ENCODE results near the gene VPS13D. TPM values are rescaled to one million over a fixed set of nuclear protein-coding genes. Genes with fewer than 3 reads are reported as not detected.
A peak's percentile ranks its signal among the peaks of the same experiment; 100 is the strongest.
"Not testable (repeated sequence)": the region's sequence is repeated elsewhere in the genome, so short reads cannot be mapped to it uniquely, and the experiment has no call there.

Gene VPS13D
- total RNA-seq, 1 donor from 2014 or later = 81.7 TPM

GRCh38 chr1:12384836-12385456, 155.1 kb downstream of the VPS13D start:
- TF ChIP-seq CTCF (IDR thresholded peaks at IDR 0.05) = no peak

GRCh38 chr1:12386130-12386529, 156.3 kb downstream of the VPS13D start:
- Histone ChIP-seq H3K4me3 (no peak overlapping the region), H3K27ac (no peak overlapping the region), H3K36me3 (peaks cover 89% of the 10 kb centered on the region), H3K9me3 (peaks cover 11% of the 10 kb centered on the region), H3K27me3 (ENCODE audit: low read depth) (no peaks in the 10 kb centered on the region), H3K4me1 (peaks cover 6% of the 10 kb centered on the region)
- DNase-seq (no peak), ATAC-seq (peak in 1 of 2 donors; percentile 50)
- intact Hi-C loops (cut with DNase I) = no loop called here
- no peak for TF ChIP-seq CTCF (IDR thresholded peaks at IDR 0.05)

More at GRCh38 chr1:12384836-12385456, 155.1 kb downstream of the VPS13D start:
- no peaks in the 10 kb centered on the region for H3K27me3 ChIP-seq (ENCODE audit: low read depth)
- H3K9me3 ChIP-seq = peaks cover 11% of the 10 kb centered on the region
- no peak overlapping the region for H3K4me3 ChIP-seq
- no peak overlapping the region for H3K27ac ChIP-seq
- ATAC-seq (no peak), DNase-seq (no peak)
- intact Hi-C loops (cut with DNase I) = no loop called here
- peaks cover 17% of the 10 kb centered on the region for H3K4me1 ChIP-seq
- peaks cover 81% of the 10 kb centered on the region for H3K36me3 ChIP-seq

- H3K9me3 ChIP-seq = peaks cover 11% of the 10 kb centered on the region
- no peaks in the 10 kb centered on the region for H3K4me1 ChIP-seq
- no peak for DNase-seq
- no peak overlapping the region for H3K4me3 ChIP-seq
- peaks cover 83% of the 10 kb centered on the region for H3K36me3 ChIP-seq
- TF ChIP-seq CTCF (IDR thresholded peaks at IDR 0.05) = no peak
- intact Hi-C loops (cut with DNase I) = no loop called here
- H3K27me3 ChIP-seq (ENCODE audit: low read depth) = no peaks in the 10 kb centered on the region
- ATAC-seq = no peak
- H3K27ac ChIP-seq = no peak overlapping the region
Observed at GRCh38 chr1:12387641-12388040, 157.8 kb downstream of the VPS13D start.

- H3K36me3 ChIP-seq = peaks cover 57% of the 10 kb centered on the region
- H3K4me3 ChIP-seq; DNase-seq; H3K4me1 ChIP-seq; ATAC-seq; H3K27ac ChIP-seq; H3K27me3 ChIP-seq (ENCODE audit: low read depth); intact Hi-C loops (cut with DNase I): not testable (repeated sequence)
- peaks cover 11% of the 10 kb centered on the region for H3K9me3 ChIP-seq
Observed at GRCh38 chr1:12390296-12390695, 160.5 kb downstream of the VPS13D start.

GRCh38 chr1:12397462-12398450, 167.9 kb downstream of the VPS13D start:
- DNase-seq = no peak
- no peak for ATAC-seq
- no peak overlapping the region for H3K27ac ChIP-seq
- no peak for TF ChIP-seq CTCF (IDR thresholded peaks at IDR 0.05)
- intact Hi-C loops (cut with DNase I) = no loop called here
- H3K4me3 ChIP-seq = no peak overlapping the region
- H3K36me3 ChIP-seq = peaks cover 25% of the 10 kb centered on the region
- peaks cover 9% of the 10 kb centered on the region for H3K4me1 ChIP-seq
- no peaks in the 10 kb centered on the region for H3K27me3 ChIP-seq (ENCODE audit: low read depth)
- no peaks in the 10 kb centered on the region for H3K9me3 ChIP-seq

GRCh38 chr1:12398479-12398878, 168.6 kb downstream of the VPS13D start:
- intact Hi-C loops (cut with DNase I) = no loop called here
- no peak for ATAC-seq
- no peak overlapping the region for H3K27ac ChIP-seq

More at GRCh38 chr1:12398479-12398878, 168.6 kb downstream of the VPS13D start:
- Histone ChIP-seq H3K4me1 (peaks cover 9% of the 10 kb centered on the region), H3K36me3 (peaks cover 33% of the 10 kb centered on the region), H3K27me3 (ENCODE audit: low read depth) (no peaks in the 10 kb centered on the region), H3K4me3 (no peak overlapping the region), H3K9me3 (no peaks in the 10 kb centered on the region)
- no peak for DNase-seq
- no peak for TF ChIP-seq CTCF (IDR thresholded peaks at IDR 0.05)

All from lower lobe of right lung (tissue), 2 donors.